ENCODE results near the gene GALNT12.

DNA sequence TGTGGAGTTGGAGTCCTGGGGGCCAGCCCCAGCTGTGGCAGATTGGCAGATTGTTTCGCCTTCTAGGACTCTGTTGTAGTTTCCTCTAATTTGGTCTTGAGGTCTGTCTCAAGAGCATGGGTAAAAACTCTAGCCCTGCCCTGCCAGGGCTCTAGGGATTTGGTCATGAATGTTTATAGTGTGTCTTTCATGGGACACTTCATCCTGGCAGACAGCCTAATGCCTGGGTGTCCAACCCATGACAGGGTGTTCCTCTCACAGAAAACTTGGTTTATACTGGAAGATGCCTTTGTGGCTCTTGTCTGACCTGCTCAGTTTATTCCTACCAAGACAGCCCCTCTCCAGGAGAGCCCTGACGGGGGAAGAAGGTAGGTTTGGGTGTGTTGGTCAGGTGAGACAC, 45.5 kb downstream of the GALNT12 start:
- no peak for TF ChIP-seq REST (tag by site-specific recombination; IDR thresholded peaks at IDR 0.05)
- TF ChIP-seq YY1 (tag by site-specific recombination; IDR thresholded peaks at IDR 0.05), result no peak
- TF ChIP-seq CTCF (tag by site-specific recombination; IDR thresholded peaks at IDR 0.05), result no peak
- no peak for TF ChIP-seq ZNF274 (IDR thresholded peaks at IDR 0.05; ENCODE audit: low read length)
- TF ChIP-seq ZNF274 (tag by site-specific recombination; IDR thresholded peaks at IDR 0.05; ENCODE audit: borderline replicate concordance), result no peak
- TF ChIP-seq TCF7L2 (IDR thresholded peaks at IDR 0.05; ENCODE audit: borderline replicate concordance, low read depth, low read length), result no peak

Measured in HEK293 (cell line).